GM23338 (cell line): Measurements from ENCODE around the gene GNAZ. TPM values are rescaled to one million over a fixed set of nuclear protein-coding genes. Genes with fewer than 3 reads are reported as not detected.

Experiments
- ATAC-seq: fragments of 200-7000 bp; cut with Tn5 transposase; 3 replicates; pipeline ENCODE4 v1.9.1; 2020
- DNase-seq: peaks from one replicate; pipeline ENCODE4 v3.0.0-alpha.2; 2015; ENCODE audit warnings: low spot score
- H2AFZ ChIP-seq: fragments of 200-600 bp; sonication (generic); 2 replicates; pipeline ENCODE4 v1.8.0; 2016; ENCODE audit warnings: antibody characterized with exemption, mild to moderate bottlenecking, moderate library complexity
- H3F3A ChIP-seq: fragments of 200-600 bp; sonication (generic); replicated peaks from 2 replicates; pipeline ENCODE4 v1.8.0; 2017; ENCODE audit warnings: antibody characterized with exemption, mixed run types, low read depth
- H3K27ac ChIP-seq: fragments of 200-600 bp; sonication (generic); 2 replicates; pipeline ENCODE4 v1.6.1; 2016; ENCODE audit warnings: low read depth
- H3K27me3 ChIP-seq: fragments of 200-600 bp; sonication (generic); 2 replicates; pipeline ENCODE4 v1.8.0; 2016; ENCODE audit warnings: mild to moderate bottlenecking, mixed run types, moderate library complexity; ENCODE audit not compliant: insufficient read depth
- H3K36me3 ChIP-seq: fragments of 200-600 bp; sonication (generic); 2 replicates; pipeline ENCODE4 v1.8.0; 2016; ENCODE audit warnings: mild to moderate bottlenecking; ENCODE audit not compliant: insufficient read depth
- H3K4me1 ChIP-seq: fragments of 200-600 bp; sonication (generic); 2 replicates; pipeline ENCODE4 v1.8.0; 2016; ENCODE audit warnings: mild to moderate bottlenecking, moderate library complexity; ENCODE audit not compliant: insufficient read depth
- H3K4me2 ChIP-seq: fragments of 200-600 bp; sonication (generic); 2 replicates; pipeline ENCODE4 v1.7.1; 2017; ENCODE audit warnings: mixed run types
- H3K4me3 ChIP-seq: fragments of 200-600 bp; sonication (generic); 2 replicates; pipeline ENCODE4 v1.6.1; 2016; ENCODE audit warnings: mixed run types
- H3K79me2 ChIP-seq: fragments of 200-600 bp; sonication (generic); replicated peaks from 2 replicates; pipeline ENCODE4 v1.8.0; 2017; ENCODE audit warnings: mild to moderate bottlenecking; ENCODE audit not compliant: insufficient read depth
- H3K9me2 ChIP-seq: fragments of 200-600 bp; sonication (generic); 2 replicates; pipeline ENCODE4 v1.8.0; 2017; ENCODE audit not compliant: insufficient read depth
- H4K20me1 ChIP-seq: fragments of 200-600 bp; sonication (generic); replicated peaks from 2 replicates; pipeline ENCODE4 v1.8.0; 2017; ENCODE audit warnings: mild to moderate bottlenecking; ENCODE audit not compliant: insufficient read depth
- H3K27ac Mint-ChIP-seq: 2 replicates; pipeline ENCODE4 v1.8.0; 2020; ENCODE audit warnings: inconsistent platforms, mild to moderate bottlenecking, moderate library complexity, mixed read lengths
- H3K27me3 Mint-ChIP-seq: 3 replicates; pipeline ENCODE4 v1.8.0; 2022; ENCODE audit warnings: low read depth, mild to moderate bottlenecking, moderate library complexity, mixed read lengths, inconsistent platforms; ENCODE audit not compliant: insufficient read depth, poor library complexity
- H3K36me3 Mint-ChIP-seq: 3 replicates; pipeline ENCODE4 v1.8.0; 2021; ENCODE audit warnings: low read depth, mild to moderate bottlenecking, inconsistent platforms, moderate library complexity, mixed read lengths
- H3K4me1 Mint-ChIP-seq: 3 replicates; pipeline ENCODE4 v1.8.0; 2020; ENCODE audit warnings: mild to moderate bottlenecking, inconsistent platforms, mixed read lengths
- H3K4me3 Mint-ChIP-seq: 3 replicates; pipeline ENCODE4 v1.8.0; 2021; ENCODE audit warnings: moderate library complexity, mild to moderate bottlenecking, inconsistent platforms, mixed read lengths
- H3K9me3 Mint-ChIP-seq: 3 replicates; pipeline ENCODE4 v1.8.0; 2020; ENCODE audit warnings: moderate library complexity, mild to moderate bottlenecking, inconsistent platforms, mixed read lengths
- CREB1 ChIP-seq: fragments of 250-450 bp; sonication (Bioruptor Pico); IDR thresholded peaks from 2 replicates; pipeline ENCODE4 v1.5.0; 2020; ENCODE audit warnings: low read depth, mild to moderate bottlenecking, moderate library complexity
- CTCF ChIP-seq, 2 experiments: fragments of 200-600 bp in 1 of 2; sonication (generic) in 1 of 2; conservative IDR thresholded peaks; 2 replicates each; pipeline versions ENCODE4 v1.5.1 to v1.6.1; 2016 to 2017; ENCODE audit warnings: antibody characterized with exemption in 2 of 2, low read depth in 2 of 2, mild to moderate bottlenecking in 2 of 2, moderate library complexity in 1 of 2
- ETS1 ChIP-seq: IDR thresholded peaks from 2 replicates; pipeline ENCODE4 v1.6.1; 2016; ENCODE audit warnings: antibody characterized with exemption
- EZH2 ChIP-seq: fragments of 200-600 bp; sonication (generic); IDR thresholded peaks from one replicate; pipeline ENCODE4 v1.8.0; 2017; ENCODE audit warnings: antibody characterized with exemption, mild to moderate bottlenecking, low read depth; ENCODE audit not compliant: unreplicated experiment
- EZH2phosphoT487 ChIP-seq: fragments of 200-600 bp; sonication (generic); IDR thresholded peaks from one replicate; pipeline ENCODE4 v1.8.1; 2018; ENCODE audit warnings: antibody characterized with exemption; ENCODE audit not compliant: unreplicated experiment
- JUNB ChIP-seq: IDR thresholded peaks from one replicate; pipeline ENCODE4 v1.6.1; 2016; ENCODE audit warnings: antibody characterized with exemption; ENCODE audit not compliant: unreplicated experiment
- NANOG ChIP-seq: IDR thresholded peaks from 2 replicates; pipeline ENCODE4 v1.6.1; 2016; ENCODE audit warnings: antibody characterized with exemption, borderline replicate concordance
- POLR2AphosphoS5 ChIP-seq: IDR thresholded peaks from 2 replicates; pipeline ENCODE4 v1.6.1; 2016; ENCODE audit warnings: antibody characterized with exemption, low read depth
- REST ChIP-seq: IDR thresholded peaks from one replicate; pipeline ENCODE4 v1.6.1; 2018; ENCODE audit warnings: antibody characterized with exemption; ENCODE audit not compliant: unreplicated experiment
- STAT1 ChIP-seq: IDR thresholded peaks from one replicate; pipeline ENCODE4 v1.6.1; 2016; ENCODE audit warnings: antibody characterized with exemption; ENCODE audit not compliant: unreplicated experiment
- ZNF114 ChIP-seq: fragments of 250-450 bp; sonication (Bioruptor Pico); IDR thresholded peaks from 2 replicates; pipeline ENCODE4 v1.5.0; 2020; ENCODE audit warnings: mild to moderate bottlenecking, moderate library complexity
- ZNF331 ChIP-seq: fragments of 250-450 bp; sonication (Bioruptor Pico); IDR thresholded peaks from 2 replicates; pipeline ENCODE4 v1.5.0; 2020; ENCODE audit warnings: low read depth, mild to moderate bottlenecking, moderate library complexity
- ZNF462 ChIP-seq: fragments of 250-450 bp; sonication (Bioruptor Pico); IDR thresholded peaks from 2 replicates; pipeline ENCODE4 v1.5.0; 2020; ENCODE audit warnings: mild to moderate bottlenecking, moderate library complexity
- polyA plus RNA-seq: library from polyadenylated mRNA; unstranded; fragments of >200 nt; fragmentation: Nextera tagmentation; extraction: Ambion mirVana; gene quantifications from 2 replicates; pipeline ENCODE4 v1.2.1, GENCODE V29; 2016
- total RNA-seq: library from RNA; depleted of rRNA; stranded (reverse); fragments of >200 nt; shearing (Covaris generic); gene quantifications from 2 replicates; pipeline ENCODE4 v1.2.3, GENCODE V29; 2014

Gene GNAZ
- total and polyA plus RNA-seq, 2 experiments from 2014 or later: 2.9 to 11.1 TPM

- Histone ChIP-seq H3K9me2 (no peaks in the 10 kb centered on the region), H3K4me1 (no peaks in the 10 kb centered on the region), H2AFZ (no peak overlapping the region), H3K27me3 (no peaks in the 10 kb centered on the region), H3K79me2 (no peaks in the 10 kb centered on the region), H4K20me1 (no peaks in the 10 kb centered on the region; the same call in 1 of the 2 replicates), H3K4me2 (no peak overlapping the region), H3F3A (no peaks in the 10 kb centered on the region), H3K4me3 (no peak overlapping the region), H3K36me3 (no peaks in the 10 kb centered on the region), H3K27ac (no peak overlapping the region)
- H3K4me1 Mint-ChIP-seq: no peaks in the 10 kb centered on the region
- H3K9me3 Mint-ChIP-seq: no peaks in the 10 kb centered on the region
- ATAC-seq (no peak), DNase-seq (no peak)
- no peak overlapping the region for H3K4me3 Mint-ChIP-seq
- H3K36me3 Mint-ChIP-seq: no peaks in the 10 kb centered on the region; the same call in 2 of the 3 replicates
- TF ChIP-seq CREB1 (CRISPR knock-in tag) (no peak), REST (no peak), JUNB (no peak), ETS1 (no peak), NANOG (no peak), EZH2 (no peak), POLR2AphosphoS5 (no peak), CTCF (conservative IDR thresholded peaks at IDR 0.05; ENCODE audit: low read depth in 2 of 2) (no peak), ZNF462 (CRISPR knock-in tag) (no peak), ZNF114 (CRISPR knock-in tag) (no peak), ZNF331 (no peak), EZH2phosphoT487 (no peak), STAT1 (no peak)
- H3K27me3 Mint-ChIP-seq: peaks cover 8% of the 10 kb centered on the region
- H3K27ac Mint-ChIP-seq: no peak overlapping the region
Measured at GRCh38 chr22:23099531-23099804, 29.1 kb downstream of the GNAZ start.
